HCT116 (cell line): Measurements from ENCODE around the gene ABCC1. TPM values are rescaled to one million over a fixed set of nuclear protein-coding genes. Genes with fewer than 3 reads are reported as not detected.

Experiments
- ATAC-seq: fragments of 200-7000 bp; cut with Tn5 transposase; 2 replicates; pipeline ENCODE4 v1.9.1; 2020; ENCODE audit warnings: mild to moderate bottlenecking, moderate library complexity
- BruUV-seq: library from RNA; stranded (reverse); fragments of 400-500 nt; replicated peaks from 2 replicates; lab custom pipeline; 2021; lab: Mats Ljungman, UMichigan
- CTCF ChIA-PET: fragments of 300-600 bp; sonication (Branson Sonifier 250); formaldehyde crosslinking; loops from one replicate; lab custom pipeline; 2021; ENCODE audit warnings: antibody characterized with exemption; lab: Charles Lee
- POLR2A ChIA-PET: fragments of 300-600, 350-600 bp; sonication (Branson Sonifier 250); formaldehyde crosslinking; loops from one replicate; lab custom pipeline; 2021; ENCODE audit warnings: antibody characterized with exemption; lab: Charles Lee
- RAD21 ChIA-PET, 2 experiments: fragments of 300-600 bp; sonication (Branson Sonifier 250); formaldehyde crosslinking; loops; one replicate each; lab custom pipeline; 2023; ENCODE audit warnings: low total read pairs in 2 of 2; ENCODE audit not compliant: uncharacterized antibody in 2 of 2, unreplicated experiment in 2 of 2, low non-redundant PET in 1 of 2; lab: Charles Lee
- DNase-seq: peaks from one replicate; pipeline ENCODE4 v3.0.0-alpha.2; 2010; ENCODE audit warnings: low read depth, low spot score
- H2AFZ ChIP-seq: fragments of 200-600 bp; shearing (Covaris generic), sonication (generic); 2 replicates; pipeline ENCODE4 v1.6.1; 2017; ENCODE audit warnings: low read depth, mixed run types, mixed read lengths, antibody characterized with exemption, low read length; ENCODE audit not compliant: poor library complexity, severe bottlenecking
- H3K27ac ChIP-seq: 2 replicates; pipeline ENCODE4 v1.5.1; 2012; ENCODE audit warnings: low read depth, low read length
- H3K27me3 ChIP-seq: fragments of 200-600 bp; sonication (generic); 2 replicates; pipeline ENCODE4 v1.6.1; 2016; ENCODE audit warnings: mixed run types, low read length, mixed read lengths; ENCODE audit not compliant: insufficient read depth
- H3K36me3 ChIP-seq, 2 experiments: fragments of 200-500 bp in 1 of 2; fragments of 200-600 bp in 1 of 2; sonication (Bioruptor generic) in 1 of 2; sonication (generic) in 1 of 2; 2 replicates each; pipeline versions ENCODE4 v1.5.1 to v1.6.1; 2014 to 2016; ENCODE audit warnings: low read length in 2 of 2, inconsistent platforms in 1 of 2, mixed read lengths in 1 of 2, mixed run types in 1 of 2; ENCODE audit not compliant: insufficient read depth in 2 of 2, control insufficient read depth in 1 of 2
- H3K4me1 ChIP-seq, 2 experiments: fragments of 200-600 bp in 1 of 2; sonication (generic) in 1 of 2; 2 replicates each; pipeline versions ENCODE4 v1.5.1 to v1.6.1; 2012 to 2017; ENCODE audit warnings: low read length in 2 of 2, inconsistent platforms in 1 of 2, mild to moderate bottlenecking in 1 of 2, mixed read lengths in 1 of 2, mixed run types in 1 of 2, moderate library complexity in 1 of 2; ENCODE audit not compliant: insufficient read depth in 2 of 2, control insufficient read depth in 1 of 2
- H3K4me2 ChIP-seq: fragments of 200-600 bp; sonication (generic); 2 replicates; pipeline ENCODE4 v1.6.1; 2017; ENCODE audit warnings: mixed run types, low read length, mixed read lengths
- H3K4me3 ChIP-seq, 2 experiments: fragments of 200-600 bp in 1 of 2; sonication (generic) in 1 of 2; replicated peaks in 1 of 2; 2 replicates each; pipeline ENCODE4 v1.5.1; 2011 to 2016; ENCODE audit warnings: low read length in 2 of 2, control low read depth in 1 of 2, low read depth in 1 of 2, mild to moderate bottlenecking in 1 of 2, mixed read lengths in 1 of 2, mixed run types in 1 of 2
- H3K79me2 ChIP-seq: fragments of 200-600 bp; sonication (generic); 2 replicates; pipeline ENCODE4 v1.6.1; 2017; ENCODE audit warnings: mild to moderate bottlenecking, mixed run types, low read length, moderate library complexity, mixed read lengths; ENCODE audit not compliant: insufficient read depth
- H3K9ac ChIP-seq: fragments of 200-600 bp; sonication (generic); 2 replicates; pipeline ENCODE4 v1.6.1; 2016; ENCODE audit warnings: low read length, mixed read lengths
- H3K9me2 ChIP-seq: fragments of 200-600 bp; sonication (generic), shearing (Covaris generic); 2 replicates; pipeline ENCODE4 v1.6.1; 2017; ENCODE audit warnings: mixed run types, mild to moderate bottlenecking, moderate library complexity; ENCODE audit not compliant: insufficient read depth
- H3K9me3 ChIP-seq, 2 experiments: fragments of 200-500 bp in 1 of 2; fragments of 200-600 bp in 1 of 2; sonication (Bioruptor generic) in 1 of 2; sonication (generic) in 1 of 2; 2 replicates each; pipeline ENCODE4 v1.6.1; 2014 to 2017; ENCODE audit warnings: low read length in 2 of 2, mixed read lengths in 2 of 2, inconsistent platforms in 1 of 2, low read depth in 1 of 2, mild to moderate bottlenecking in 1 of 2, mixed run types in 1 of 2, moderate library complexity in 1 of 2; ENCODE audit not compliant: control insufficient read depth in 1 of 2, insufficient read depth in 1 of 2
- H4K20me1 ChIP-seq: fragments of 200-600 bp; sonication (generic), shearing (Covaris generic); 2 replicates; pipeline ENCODE4 v1.6.1; 2017; ENCODE audit warnings: mixed run types, mild to moderate bottlenecking, moderate library complexity; ENCODE audit not compliant: insufficient read depth
- EGR1 ChIP-seq: IDR thresholded peaks from 2 replicates; pipeline ENCODE4 v1.6.1; 2012; ENCODE audit warnings: low read depth
- EZH2phosphoT487 ChIP-seq: fragments of 200-600 bp; IDR thresholded peaks from 2 replicates; pipeline ENCODE4 v1.6.1; 2018; ENCODE audit warnings: antibody characterized with exemption, borderline replicate concordance
- FOSL1 ChIP-seq: IDR thresholded peaks from 2 replicates; pipeline ENCODE4 v1.6.1; 2012; ENCODE audit warnings: low read depth
- JUND ChIP-seq: IDR thresholded peaks from 2 replicates; pipeline ENCODE4 v1.6.1; 2012
- POLR2A ChIP-seq: IDR thresholded peaks from 2 replicates; pipeline ENCODE4 v1.7.0; 2011; ENCODE audit warnings: borderline replicate concordance; ENCODE audit not compliant: insufficient read depth, insufficient read length; ENCODE audit errors: extremely low read depth
- RAD21 ChIP-seq: IDR thresholded peaks from 2 replicates; pipeline ENCODE4 v1.6.1; 2012; ENCODE audit warnings: low read depth, mild to moderate bottlenecking
- SRF ChIP-seq: IDR thresholded peaks from 2 replicates; pipeline ENCODE4 v1.6.1; 2012; ENCODE audit warnings: low read depth
- TCF7L2 ChIP-seq: IDR thresholded peaks from 2 replicates; pipeline ENCODE4 v1.7.0; 2011; ENCODE audit warnings: borderline replicate concordance, inconsistent platforms; ENCODE audit not compliant: insufficient read depth, insufficient read length; ENCODE audit errors: extremely low read depth
- YY1 ChIP-seq: IDR thresholded peaks from 2 replicates; pipeline ENCODE4 v1.6.1; 2011; ENCODE audit warnings: low read length, low read depth, moderate library complexity, mild to moderate bottlenecking; ENCODE audit not compliant: insufficient replicate concordance; ENCODE audit errors: extremely low read depth
- ZBTB33 ChIP-seq: IDR thresholded peaks from 2 replicates; pipeline ENCODE4 v1.6.1; 2011; ENCODE audit warnings: mild to moderate bottlenecking, low read length, moderate library complexity; ENCODE audit not compliant: insufficient replicate concordance; ENCODE audit errors: extremely low read depth
- ZFX ChIP-seq: fragments of 450-650 bp; IDR thresholded peaks from 2 replicates; pipeline ENCODE4 v1.6.1; 2017
- intact Hi-C: fragments of 100-400 bp; cut with micrococcal nuclease; formaldehyde crosslinking; loops from 2 replicates; pipeline ENCODE4 v1.10.0; 2022
- total RNA-seq: library from RNA; stranded (reverse); gene quantifications from one replicate; pipeline ENCODE4 v1.2.1, GENCODE V29; 2021; ENCODE audit not compliant: unreplicated experiment
- TF ChIP-seq, protein P1 (sequence below): IDR thresholded peaks from 2 replicates; pipeline ENCODE4 v1.6.1; 2012; ENCODE audit warnings: low read depth

ABCC1 gene
- total RNA-seq, 1 experiment from 2014 or later, result 61.9 TPM

DNA sequence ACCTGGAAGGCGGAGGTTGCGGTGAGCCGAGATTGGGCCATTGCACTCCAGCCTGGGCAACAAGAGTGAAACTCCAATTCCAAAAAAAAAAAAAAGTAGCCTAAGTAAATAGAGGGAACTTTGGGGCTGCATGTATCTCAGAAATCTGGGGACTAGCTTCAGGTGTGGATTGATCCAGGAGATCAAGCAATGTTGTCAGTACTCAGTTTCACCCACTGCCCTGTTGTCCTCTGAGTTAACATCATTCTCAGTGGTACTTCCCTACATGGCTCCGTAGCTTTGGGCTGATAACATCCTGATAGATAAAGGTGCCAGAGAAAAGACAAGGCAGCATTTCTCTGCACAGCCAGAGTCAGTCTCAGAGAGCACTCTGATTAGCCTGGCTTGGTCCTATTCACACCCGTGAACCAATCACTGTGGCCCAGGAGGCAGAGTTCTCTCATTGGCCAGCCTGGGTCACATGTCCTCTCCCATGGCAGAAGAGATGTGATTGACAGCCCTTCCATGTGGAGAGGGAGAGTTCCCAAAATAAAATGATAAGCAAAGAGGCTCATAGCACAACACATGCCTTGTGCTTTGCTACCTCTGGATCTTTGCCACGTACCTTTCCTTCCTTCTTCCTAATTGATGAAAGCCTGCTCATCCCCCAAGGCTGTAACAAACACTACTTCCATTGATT lies 99.6 kb downstream of the ABCC1 start:
- no peak for DNase-seq
- H3K27me3 ChIP-seq, result no peaks in the 10 kb centered on the region
- BruUV-seq, result TSS peak; percentile 25
- H3K36me3 ChIP-seq, result peaks cover 44 to 48% of the 10 kb centered on the region in 2 experiments
- TF ChIP-seq ZBTB33, result no peak
- POLR2A ChIA-PET, result no interaction called here
- no peaks in the 10 kb centered on the region for H3K9me3 ChIP-seq
- CTCF ChIA-PET, result no interaction called here
- no peak overlapping the region for H3K4me2 ChIP-seq
- H3K9me2 ChIP-seq, result no peaks in the 10 kb centered on the region
- H3K9ac ChIP-seq, result no peak overlapping the region
- RAD21 ChIA-PET, result no interaction called here
- H3K79me2 ChIP-seq, result peaks cover 3% of the 10 kb centered on the region; the same call in 1 of the 2 replicates
- H3K4me3 ChIP-seq, result no peak overlapping the region
- H3K27ac ChIP-seq, result no peak overlapping the region
- intact Hi-C loops, result no loop called here
- H3K4me1 ChIP-seq, result peaks cover 0 to 8% of the 10 kb centered on the region in 2 experiments; a peak in 1 of 4 replicates
- H4K20me1 ChIP-seq, result no peaks in the 10 kb centered on the region
- H2AFZ ChIP-seq, result no peak overlapping the region
- ATAC-seq, result peak; percentile 94

GRCh38 chr16:16050106-16050505 lies 100.7 kb downstream of the ABCC1 start:
- H3K4me2 ChIP-seq, result no peak overlapping the region
- no peak overlapping the region for H3K4me3 ChIP-seq
- no peaks in the 10 kb centered on the region; a peak in 1 of 4 replicates for H3K4me1 ChIP-seq
- intact Hi-C loops, result no loop called here
- H3K27me3 ChIP-seq, result no peaks in the 10 kb centered on the region
- ChIA-PET RAD21 (no interaction called here), CTCF (no interaction called here), POLR2A (no interaction called here)
- no peak overlapping the region for H2AFZ ChIP-seq
- H3K9ac ChIP-seq, result no peak overlapping the region
- no peaks in the 10 kb centered on the region for H3K9me3 ChIP-seq
- H4K20me1 ChIP-seq, result no peaks in the 10 kb centered on the region
- no TSS peak for BruUV-seq
- H3K79me2 ChIP-seq, result peaks cover 3% of the 10 kb centered on the region; the same call in 1 of the 2 replicates
- ATAC-seq, result no peak
- no peak overlapping the region for H3K27ac ChIP-seq
- no peaks in the 10 kb centered on the region for H3K9me2 ChIP-seq
- peaks cover 40 to 46% of the 10 kb centered on the region in 2 experiments for H3K36me3 ChIP-seq
- no peak for DNase-seq
- TF ChIP-seq POLR2A (no peak), ZFX (no peak), EGR1 (no peak), EZH2phosphoT487 (no peak), TCF7L2 (no peak), FOSL1 (no peak), JUND (no peak), YY1 (no peak), RAD21 (no peak), ZBTB33 (no peak), SRF (no peak)
- TF ChIP-seq, protein P1, sequence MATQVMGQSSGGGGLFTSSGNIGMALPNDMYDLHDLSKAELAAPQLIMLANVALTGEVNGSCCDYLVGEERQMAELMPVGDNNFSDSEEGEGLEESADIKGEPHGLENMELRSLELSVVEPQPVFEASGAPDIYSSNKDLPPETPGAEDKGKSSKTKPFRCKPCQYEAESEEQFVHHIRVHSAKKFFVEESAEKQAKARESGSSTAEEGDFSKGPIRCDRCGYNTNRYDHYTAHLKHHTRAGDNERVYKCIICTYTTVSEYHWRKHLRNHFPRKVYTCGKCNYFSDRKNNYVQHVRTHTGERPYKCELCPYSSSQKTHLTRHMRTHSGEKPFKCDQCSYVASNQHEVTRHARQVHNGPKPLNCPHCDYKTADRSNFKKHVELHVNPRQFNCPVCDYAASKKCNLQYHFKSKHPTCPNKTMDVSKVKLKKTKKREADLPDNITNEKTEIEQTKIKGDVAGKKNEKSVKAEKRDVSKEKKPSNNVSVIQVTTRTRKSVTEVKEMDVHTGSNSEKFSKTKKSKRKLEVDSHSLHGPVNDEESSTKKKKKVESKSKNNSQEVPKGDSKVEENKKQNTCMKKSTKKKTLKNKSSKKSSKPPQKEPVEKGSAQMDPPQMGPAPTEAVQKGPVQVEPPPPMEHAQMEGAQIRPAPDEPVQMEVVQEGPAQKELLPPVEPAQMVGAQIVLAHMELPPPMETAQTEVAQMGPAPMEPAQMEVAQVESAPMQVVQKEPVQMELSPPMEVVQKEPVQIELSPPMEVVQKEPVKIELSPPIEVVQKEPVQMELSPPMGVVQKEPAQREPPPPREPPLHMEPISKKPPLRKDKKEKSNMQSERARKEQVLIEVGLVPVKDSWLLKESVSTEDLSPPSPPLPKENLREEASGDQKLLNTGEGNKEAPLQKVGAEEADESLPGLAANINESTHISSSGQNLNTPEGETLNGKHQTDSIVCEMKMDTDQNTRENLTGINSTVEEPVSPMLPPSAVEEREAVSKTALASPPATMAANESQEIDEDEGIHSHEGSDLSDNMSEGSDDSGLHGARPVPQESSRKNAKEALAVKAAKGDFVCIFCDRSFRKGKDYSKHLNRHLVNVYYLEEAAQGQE, result no peak
